ENCODE measurements around the gene GPR25.

- no peak for TF ChIP-seq CTCF (IDR thresholded peaks at IDR 0.05)
- no peak for TF ChIP-seq POLR2A (IDR thresholded peaks at IDR 0.05)
Observed at GRCh38 chr1:200895443-200895789, 22.6 kb downstream of the GPR25 start.

Data from esophagus squamous epithelium (tissue), 4 donors.